ENCODE data around the gene MAGI2. TPM values are rescaled to one million over a fixed set of nuclear protein-coding genes. Genes with fewer than 3 reads are reported as not detected.

The MAGI2 gene
- 1 to 10 TPM in 2 of 4 donors, under 1 TPM in 2; 0.90 to 2.4 (median 0.99) TPM for total RNA-seq

- Histone ChIP-seq H3K27ac (peak within 1 kb of the TSS; percentile 79 to 86 (median 84)), H3K9me3 (no peaks in the 10 kb centered on the region), H3K4me1 (peaks cover 0 to 6% of the 10 kb centered on the region in 2 donors), H3K4me3 (peak within 1 kb of the TSS; percentile 78 to 91 (median 84)), H3K27me3 (no peaks in the 10 kb centered on the region), H3K36me3 (no peaks in the 10 kb centered on the region)
- DNase-seq (peak; percentile 61 to 75), ATAC-seq (peak; percentile 52 to 53)
- intact Hi-C loops (cut with DNase I; ENCODE audit: low total_unique reads) (loop anchor here (10.0 kb wide), 1 partner anchor 1759 kb away; the partner anchor contains the start of gene RSBN1L), in situ Hi-C loops (cut with MboI; ENCODE audit: low sequenced_read_pairs in 4 of 4) (no loop called here)
- TF ChIP-seq, protein P1, sequence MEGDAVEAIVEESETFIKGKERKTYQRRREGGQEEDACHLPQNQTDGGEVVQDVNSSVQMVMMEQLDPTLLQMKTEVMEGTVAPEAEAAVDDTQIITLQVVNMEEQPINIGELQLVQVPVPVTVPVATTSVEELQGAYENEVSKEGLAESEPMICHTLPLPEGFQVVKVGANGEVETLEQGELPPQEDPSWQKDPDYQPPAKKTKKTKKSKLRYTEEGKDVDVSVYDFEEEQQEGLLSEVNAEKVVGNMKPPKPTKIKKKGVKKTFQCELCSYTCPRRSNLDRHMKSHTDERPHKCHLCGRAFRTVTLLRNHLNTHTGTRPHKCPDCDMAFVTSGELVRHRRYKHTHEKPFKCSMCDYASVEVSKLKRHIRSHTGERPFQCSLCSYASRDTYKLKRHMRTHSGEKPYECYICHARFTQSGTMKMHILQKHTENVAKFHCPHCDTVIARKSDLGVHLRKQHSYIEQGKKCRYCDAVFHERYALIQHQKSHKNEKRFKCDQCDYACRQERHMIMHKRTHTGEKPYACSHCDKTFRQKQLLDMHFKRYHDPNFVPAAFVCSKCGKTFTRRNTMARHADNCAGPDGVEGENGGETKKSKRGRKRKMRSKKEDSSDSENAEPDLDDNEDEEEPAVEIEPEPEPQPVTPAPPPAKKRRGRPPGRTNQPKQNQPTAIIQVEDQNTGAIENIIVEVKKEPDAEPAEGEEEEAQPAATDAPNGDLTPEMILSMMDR (IDR thresholded peaks at IDR 0.05 in 4 of 5, conservative IDR thresholded peaks at IDR 0.05 in 1 of 5): no peak
- TF ChIP-seq POLR2A (IDR thresholded peaks at IDR 0.05): peak; percentile 43 to 57
Measured at GRCh38 chr7:79453558-79454360, at the start of gene MAGI2. Gene MAGI2 (minus strand): TSS chr7:79453667. CDS start chr7:79453320, 347 bp downstream.

- ATAC-seq: no peak
- Histone ChIP-seq H3K4me1 (no peaks in the 10 kb centered on the region), H3K36me3 (no peaks in the 10 kb centered on the region), H3K27me3 (no peaks in the 10 kb centered on the region), H3K4me3 (no peak overlapping the region), H3K9me3 (no peaks in the 10 kb centered on the region), H3K27ac (no peak overlapping the region)
- in situ Hi-C loops (cut with MboI; ENCODE audit: low sequenced_read_pairs in 4 of 4) (no loop called here), intact Hi-C loops (cut with DNase I; ENCODE audit: low total_unique reads) (no loop called here)
- no peak for DNase-seq
- no peak for TF ChIP-seq POLR2A (IDR thresholded peaks at IDR 0.05)
- TF ChIP-seq, protein P1 (IDR thresholded peaks at IDR 0.05 in 4 of 5, conservative IDR thresholded peaks at IDR 0.05 in 1 of 5): no peak
Measured at GRCh38 chr7:79502151-79502550, 48.7 kb upstream of the MAGI2 start.

DNA sequence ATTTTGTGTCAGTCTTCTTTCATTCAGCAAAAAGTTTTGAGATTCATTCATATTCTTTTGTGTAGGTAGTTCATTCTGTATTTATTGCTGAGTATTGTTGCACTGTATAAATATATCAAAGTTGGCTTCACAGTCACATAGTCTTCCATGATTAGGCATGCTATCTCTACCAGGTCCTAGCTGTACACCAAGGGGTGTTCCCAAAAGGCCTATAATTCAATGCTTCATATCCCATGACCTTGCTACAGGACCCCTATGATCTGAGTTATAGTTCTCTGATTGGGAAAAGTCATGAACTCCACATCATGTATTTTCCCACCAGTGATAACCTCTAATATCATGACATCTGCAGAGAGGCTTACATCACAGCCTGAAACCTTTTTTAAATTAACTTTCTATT lies 47.3 kb upstream of the MAGI2 start:
- in situ Hi-C loops (cut with MboI; ENCODE audit: low sequenced_read_pairs in 4 of 4) (no loop called here), intact Hi-C loops (cut with DNase I; ENCODE audit: low total_unique reads) (no loop called here)
- Histone ChIP-seq H3K27ac (no peak overlapping the region), H3K4me3 (no peak overlapping the region), H3K36me3 (no peaks in the 10 kb centered on the region), H3K4me1 (no peaks in the 10 kb centered on the region), H3K9me3 (no peaks in the 10 kb centered on the region), H3K27me3 (no peaks in the 10 kb centered on the region)
- TF ChIP-seq, protein P1 (IDR thresholded peaks at IDR 0.05 in 4 of 5, conservative IDR thresholded peaks at IDR 0.05 in 1 of 5): no peak
- no peak for TF ChIP-seq POLR2A (IDR thresholded peaks at IDR 0.05)
- no peak for DNase-seq
- no peak for ATAC-seq

DNA sequence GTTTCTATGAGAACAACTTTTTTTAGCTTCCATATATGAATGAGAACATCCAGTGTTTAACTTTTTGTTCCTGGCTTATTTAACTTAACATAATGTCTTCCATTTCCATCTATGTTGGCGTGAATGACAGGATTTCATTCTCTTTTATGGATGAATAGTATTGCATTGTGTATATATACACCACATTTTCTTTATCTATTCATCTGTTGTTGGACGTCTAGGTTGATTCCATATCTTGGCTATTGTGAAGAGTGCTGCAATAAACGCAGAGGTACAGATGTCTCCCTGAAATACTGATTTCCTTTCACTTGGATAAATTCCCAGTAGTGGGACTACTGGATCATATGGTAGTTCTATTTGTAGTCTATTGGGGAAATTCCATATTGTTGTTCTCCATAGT lies 44.3 kb upstream of the MAGI2 start:
- Histone ChIP-seq H3K4me1 (no peaks in the 10 kb centered on the region), H3K27me3 (no peaks in the 10 kb centered on the region), H3K27ac (no peak overlapping the region), H3K9me3 (no peaks in the 10 kb centered on the region), H3K4me3 (no peak overlapping the region), H3K36me3 (no peaks in the 10 kb centered on the region)
- no peak for TF ChIP-seq POLR2A (IDR thresholded peaks at IDR 0.05)
- TF ChIP-seq, protein P1 (IDR thresholded peaks at IDR 0.05 in 4 of 5, conservative IDR thresholded peaks at IDR 0.05 in 1 of 5): no peak
- DNase-seq: no peak
- intact Hi-C loops (cut with DNase I; ENCODE audit: low total_unique reads) (no loop called here), in situ Hi-C loops (cut with MboI; ENCODE audit: low sequenced_read_pairs in 4 of 4) (no loop called here)
- no peak for ATAC-seq
